K562 (cell line): ENCODE data around the gene AKT2. TPM values are rescaled to one million over a fixed set of nuclear protein-coding genes. Genes with fewer than 3 reads are reported as not detected.

Experiments
- CAMTA2 ChIP-seq: fragments of 250-450 bp; sonication (Bioruptor Pico); conservative IDR thresholded peaks from 2 replicates; pipeline ENCODE4 v1.5.1; 2022
- EP300 ChIP-seq: IDR thresholded peaks from 2 replicates; pipeline ENCODE4 v1.6.1; 2012; ENCODE audit warnings: low read length, improper control_type of control experiment
- HNRNPK ChIP-seq: fragments of 200-400 bp; formaldehyde crosslinking; IDR thresholded peaks from one replicate; pipeline ENCODE4 v1.6.1; 2018; ENCODE audit warnings: mild to moderate bottlenecking, low read depth, low read length; ENCODE audit not compliant: poor library complexity, severe bottlenecking
- MGA ChIP-seq: fragments of 450-650 bp; IDR thresholded peaks from 2 replicates; pipeline ENCODE4 v1.6.1; 2016; ENCODE audit warnings: mild to moderate bottlenecking, moderate library complexity
- NFATC3 ChIP-seq: fragments of 450-650 bp; IDR thresholded peaks from 2 replicates; pipeline ENCODE4 v1.6.1; 2017; ENCODE audit warnings: mild to moderate bottlenecking
- NFIC ChIP-seq: fragments of 450-650 bp; IDR thresholded peaks from 2 replicates; pipeline ENCODE4 v1.6.1; 2017; ENCODE audit warnings: mild to moderate bottlenecking, inconsistent platforms
- SAFB2 ChIP-seq: fragments of 200-400 bp; formaldehyde crosslinking; IDR thresholded peaks from 2 replicates; pipeline ENCODE4 v1.6.1; 2018; ENCODE audit warnings: borderline replicate concordance, low read length, low read depth, moderate library complexity; ENCODE audit not compliant: severe bottlenecking
- SFPQ ChIP-seq: fragments of 200-400 bp; formaldehyde crosslinking; IDR thresholded peaks from 2 replicates; pipeline ENCODE4 v1.6.1; 2017; ENCODE audit warnings: mild to moderate bottlenecking, low read depth, low read length, moderate library complexity
- SIN3A ChIP-seq, 2 experiments: fragments of 150-350 bp in 1 of 2; IDR thresholded peaks; 2 replicates each; pipeline ENCODE4 v1.6.1; 2011 to 2016; ENCODE audit warnings: borderline replicate concordance in 2 of 2, low read depth in 2 of 2, low read length in 2 of 2, mild to moderate bottlenecking in 2 of 2, moderate library complexity in 2 of 2; ENCODE audit not compliant: control insufficient read depth in 1 of 2
- ZNF639 ChIP-seq, 2 experiments: fragments of 200-800 bp in 1 of 2; sonication (Bioruptor generic) in 1 of 2; sonication (generic) in 1 of 2; formaldehyde crosslinking in 1 of 2; IDR thresholded peaks in 1 of 2; conservative IDR thresholded peaks in 1 of 2; 2 replicates each; pipeline versions ENCODE4 v1.5.0 to v1.6.1; 2016 to 2020; ENCODE audit warnings: missing compliant biosample characterization in 1 of 2, missing genetic modification characterization in 1 of 2, missing genetic modification reagents in 1 of 2
- polyA plus RNA-seq, 8 experiments: library from polyadenylated mRNA; depleted of rRNA in 4 of 8; stranded (reverse) in 5 of 8; unstranded in 3 of 8; fragments of >200 nt; fragmentation: Nextera tagmentation in 2 of 8; fragmentation: Illumina TruSeq in 1 of 8; extraction: Ambion mirVana in 2 of 8; extraction: Trizol in 1 of 8; gene quantifications; 2 replicates each; pipeline versions ENCODE4 v1.2.1 to v1.2.3, GENCODE V29; 2011 to 2014; ENCODE audit warnings: inconsistent platforms in 1 of 8, missing spikeins in 1 of 8
- total RNA-seq, 7 experiments: library from RNA; depleted of rRNA in 6 of 7; stranded (reverse); fragments of >200 nt in 6 of 7; fragmentation: Illumina TruSeq in 2 of 7; extraction: Trizol in 2 of 7; gene quantifications; 2 replicates each; pipeline versions ENCODE4 v1.2.1 to v1.2.3, GENCODE V29; 2011 to 2021; ENCODE audit warnings: low replicate concordance in 1 of 7

The AKT2 gene
- total and polyA plus RNA-seq, 9 of the 15 experiments (the other 6 are each of a cell fraction or from before 2014, with no cell fraction given) = 1.1 to 132 (median 67.7) TPM

- TF ChIP-seq ZNF639 (CRISPR knock-in tag; conservative IDR thresholded peaks at IDR 0.05 in 1 of 2, IDR thresholded peaks at IDR 0.05 in 1 of 2) = peak in 1 of 2 experiments; percentile 77; a peak in 1 of 4 replicates
- no peak for TF ChIP-seq SAFB2
- no peak for TF ChIP-seq EP300
- TF ChIP-seq CAMTA2 = no peak
- peak in 1 of 2 experiments; percentile 63; a peak in 1 of 4 replicates for TF ChIP-seq SIN3A (IDR thresholded peaks at IDR 0.05; ENCODE audit: borderline replicate concordance in 2 of 2, control insufficient read depth in 1 of 2, low read depth in 2 of 2, low read length in 2 of 2)
- TF ChIP-seq SFPQ = no peak
- 0 out of 2 replicates have a peak, but pooled peaks have one; percentile 2 for TF ChIP-seq MGA
- TF ChIP-seq NFIC = no peak
- no peak for TF ChIP-seq NFATC3
- TF ChIP-seq HNRNPK = no peak
These were observed 94.0 kb downstream of the AKT2 start, which contains the start of gene MAP3K10 (continued) for GRCh38 chr19:40190891-40191835.
